ENCODE measurements around the gene RABGAP1L.
A peak's percentile ranks its signal among the peaks of the same experiment; 100 is the strongest.
"Not testable (repeated sequence)": the region's sequence is repeated elsewhere in the genome, so short reads cannot be mapped to it uniquely, and the experiment has no call there.

RABGAP1L gene

DNA sequence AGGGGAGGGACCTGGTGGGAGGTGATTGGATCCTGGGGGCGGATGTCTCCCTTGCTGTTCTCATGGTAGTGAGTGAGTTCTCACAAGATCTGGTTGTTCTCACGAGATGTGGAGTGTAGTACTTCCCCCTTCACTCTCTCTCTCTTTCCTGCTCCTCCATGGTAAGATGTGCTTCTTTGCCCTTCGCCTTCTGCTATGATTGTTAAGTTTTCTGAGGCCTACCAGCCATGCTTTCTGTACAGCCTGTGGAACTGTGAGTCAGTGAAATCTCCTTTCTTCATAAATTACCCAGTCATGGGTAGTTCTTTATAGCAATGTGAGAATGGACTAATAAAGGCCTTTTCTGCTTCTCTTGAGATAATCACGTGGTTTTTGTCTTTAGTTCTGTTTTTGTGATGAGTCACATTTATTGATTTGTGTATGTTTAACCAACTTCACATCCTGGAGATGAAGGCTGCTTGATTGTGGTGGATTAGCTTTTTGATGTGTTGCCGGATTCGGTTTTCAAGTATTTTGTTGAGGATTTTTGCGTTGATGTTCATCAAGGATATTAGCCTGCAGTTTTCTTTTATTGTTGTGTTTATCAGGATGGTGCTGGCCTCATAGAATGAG lies 45.5 kb downstream of the RABGAP1L start:
- no peak for DNase-seq

GRCh38 chr1:174206148-174206836 lies 47.0 kb downstream of the RABGAP1L start:
- DNase-seq, result no peak

DNA sequence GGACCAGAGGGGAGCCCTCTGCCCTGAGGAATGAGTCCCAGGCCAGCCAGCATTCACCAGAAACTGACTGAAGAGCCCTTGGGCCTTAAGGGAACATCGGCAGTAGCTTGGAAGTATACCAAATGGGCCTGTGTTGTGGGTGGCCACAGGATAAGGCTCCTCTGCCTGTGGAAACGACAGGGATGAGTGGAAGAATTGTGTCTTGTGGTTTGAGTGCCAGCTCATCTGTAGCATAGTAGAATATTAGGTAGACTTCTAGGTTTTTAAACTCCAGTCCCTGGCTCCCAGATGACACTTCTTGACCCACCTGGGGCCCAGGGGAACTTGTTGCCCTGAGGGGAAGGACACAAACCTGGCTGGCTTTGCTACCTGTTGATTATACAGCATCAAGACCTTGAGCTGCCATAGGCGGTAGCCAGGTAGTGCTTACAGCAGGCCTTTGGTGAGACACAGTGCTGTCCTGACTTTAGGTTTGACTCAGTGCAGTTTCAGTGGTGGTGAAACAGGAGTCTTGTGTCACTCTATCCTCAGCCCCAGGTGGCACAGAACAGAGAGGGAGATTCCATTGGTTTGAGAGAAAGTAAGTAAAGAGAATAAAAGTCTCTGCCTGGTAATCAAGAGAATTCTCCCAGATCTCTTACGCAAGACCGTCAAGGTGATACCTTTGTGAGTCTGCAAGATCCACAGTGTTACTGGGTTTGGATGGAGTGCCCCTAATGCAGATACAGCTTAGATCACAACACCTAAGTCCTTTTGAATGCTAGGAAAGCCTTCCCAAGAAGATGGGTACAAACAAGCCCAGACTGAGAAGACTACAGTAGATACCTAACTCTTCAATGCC lies 50.2 kb downstream of the RABGAP1L start:
- DNase-seq, result no peak

GRCh38 chr1:174211486-174211885 lies 52.2 kb downstream of the RABGAP1L start:
- DNase-seq, result no peak

DNA sequence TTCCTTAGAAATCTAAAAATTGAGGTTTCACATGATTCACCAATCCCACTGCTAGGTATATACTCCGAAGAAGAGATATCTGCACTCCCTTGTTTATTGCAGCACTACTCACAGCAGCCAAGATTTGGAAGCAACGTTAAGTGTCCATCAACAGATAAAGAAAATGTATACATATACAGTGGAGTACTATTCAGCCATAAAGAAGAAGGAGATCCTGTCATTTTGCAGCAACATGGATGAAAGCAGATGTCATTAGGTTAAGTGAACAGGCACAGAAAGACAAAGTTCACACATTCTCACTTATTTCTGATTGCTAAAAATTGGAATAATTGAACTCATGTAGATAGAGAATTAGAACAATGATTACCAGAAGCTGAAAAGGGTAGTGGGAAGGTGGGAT lies 56.4 kb downstream of the RABGAP1L start:
- no peak for DNase-seq

- no peak for DNase-seq
Observed at GRCh38 chr1:174217248-174217647, 57.9 kb downstream of the RABGAP1L start.

DNA sequence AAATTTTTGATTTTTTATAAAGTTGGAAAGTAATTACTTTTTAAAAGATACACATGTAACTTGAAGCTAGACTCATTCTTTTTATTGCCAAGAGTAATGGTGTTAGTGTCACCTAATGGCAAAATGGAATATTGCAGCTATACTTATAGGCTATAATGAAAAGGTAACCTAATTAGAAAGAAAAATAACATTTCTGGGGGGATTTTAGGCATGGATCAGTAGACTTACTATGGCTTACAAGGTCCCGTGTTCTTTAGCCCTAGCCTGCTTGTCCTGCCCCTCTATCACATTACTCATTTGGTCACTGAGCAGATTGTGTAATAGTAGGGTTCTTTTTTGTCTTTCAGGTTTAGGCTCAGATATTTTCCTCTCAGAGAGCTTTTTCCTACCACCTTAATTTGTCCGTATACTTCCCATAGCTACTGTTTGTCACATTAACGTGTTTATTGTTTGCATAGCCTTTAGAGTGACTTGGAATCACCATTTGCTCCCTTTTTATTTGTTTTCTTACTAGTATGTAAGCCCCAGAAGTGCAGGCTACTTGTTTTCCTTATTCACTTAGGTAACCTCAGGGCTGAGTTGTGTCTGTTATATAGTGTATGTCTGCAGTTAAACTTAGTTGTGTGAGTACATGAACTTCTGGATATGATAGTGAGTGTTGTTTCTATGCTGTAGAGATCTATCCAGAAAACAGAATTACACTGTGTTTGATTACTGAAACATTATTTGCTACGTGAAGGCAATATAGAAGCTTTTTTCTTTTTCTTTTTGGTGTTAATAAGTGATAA lies 58.7 kb downstream of the RABGAP1L start:
- peak; percentile 10 to 48 for DNase-seq

- DNase-seq, result no peak
Observed at GRCh38 chr1:174218983-174219382, 59.7 kb downstream of the RABGAP1L start.

GRCh38 chr1:174219606-174220370 lies 60.5 kb downstream of the RABGAP1L start:
- DNase-seq, result no peak

- DNase-seq, result no peak
Observed at GRCh38 chr1:174221681-174222080, 62.4 kb downstream of the RABGAP1L start.

DNA sequence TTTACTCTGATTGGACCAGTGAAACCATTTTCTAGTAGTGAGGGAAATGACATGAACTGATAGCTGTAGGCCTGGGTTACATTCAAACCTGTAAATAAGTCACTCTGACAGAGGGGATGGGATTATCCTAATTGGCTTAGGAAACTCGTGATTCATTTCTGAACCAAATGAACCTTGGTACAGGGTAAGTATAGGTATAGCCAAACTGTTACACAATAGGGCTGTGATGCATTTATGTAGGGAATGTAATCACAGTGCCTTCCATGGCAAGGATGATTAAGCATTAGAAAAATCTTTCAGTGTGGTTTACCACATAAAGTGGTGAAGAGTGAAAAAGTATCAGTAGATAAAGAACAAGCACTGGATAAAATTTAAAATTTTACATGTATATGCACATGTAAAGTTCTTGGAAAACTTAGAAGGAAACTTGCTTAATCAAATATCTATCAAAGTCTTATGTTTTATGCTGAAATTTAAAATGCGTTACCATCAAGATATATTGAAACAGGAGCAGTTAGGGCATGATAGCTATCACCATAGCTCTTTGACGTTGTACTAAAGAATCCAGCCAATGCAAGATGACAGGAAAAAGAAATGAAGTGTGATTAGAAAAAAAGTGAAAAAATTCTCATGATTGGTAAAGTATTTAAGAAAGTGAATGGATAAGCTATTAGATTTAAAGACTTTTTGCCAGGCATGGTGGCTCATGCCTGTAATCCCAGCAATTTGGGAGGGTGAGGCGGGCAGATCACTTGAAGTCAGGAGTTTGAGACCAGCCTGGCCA lies 63.0 kb downstream of the RABGAP1L start:
- no peak for DNase-seq

DNA sequence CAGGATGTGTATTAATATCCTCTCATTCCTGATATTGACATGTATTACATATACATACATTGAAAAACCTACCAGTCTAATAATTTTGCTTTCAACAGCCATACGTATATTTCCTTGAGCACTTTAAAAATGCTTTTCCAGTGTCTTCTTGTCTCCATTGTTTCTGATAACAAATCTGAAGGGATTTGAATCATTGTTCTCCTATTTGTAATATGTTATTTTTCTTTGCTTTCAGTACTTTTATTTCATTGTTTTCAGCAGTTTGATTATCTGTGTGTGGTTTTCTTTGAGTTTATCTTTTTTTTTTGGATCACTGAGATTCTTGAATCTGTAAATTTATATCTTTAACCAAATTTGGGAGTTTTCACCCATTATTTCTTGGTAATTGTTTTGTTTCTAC lies 65.3 kb downstream of the RABGAP1L start:
- DNase-seq, result no peak

GRCh38 chr1:174225499-174226204 lies 66.3 kb downstream of the RABGAP1L start:
- no peak for DNase-seq

DNA sequence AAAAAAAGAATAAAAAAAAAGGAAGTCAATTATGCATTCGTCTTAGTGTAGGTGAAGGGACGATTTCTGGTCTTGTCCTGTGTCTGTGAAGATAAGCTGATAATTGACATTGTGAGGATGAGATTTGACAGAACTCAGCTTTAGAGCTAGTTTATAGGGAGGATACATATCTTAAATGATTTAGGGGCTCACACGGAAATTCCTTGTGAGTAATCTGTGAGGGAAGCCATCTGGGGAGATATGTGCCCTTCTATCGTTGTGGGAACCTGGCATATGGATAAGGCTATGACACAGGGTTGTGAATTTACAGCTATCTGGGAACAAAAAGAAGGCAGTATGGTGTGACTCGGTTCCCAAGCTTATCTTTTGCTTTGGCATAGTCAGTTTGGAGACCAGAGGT lies 71.1 kb downstream of the RABGAP1L start:
- no peak for DNase-seq

DNA sequence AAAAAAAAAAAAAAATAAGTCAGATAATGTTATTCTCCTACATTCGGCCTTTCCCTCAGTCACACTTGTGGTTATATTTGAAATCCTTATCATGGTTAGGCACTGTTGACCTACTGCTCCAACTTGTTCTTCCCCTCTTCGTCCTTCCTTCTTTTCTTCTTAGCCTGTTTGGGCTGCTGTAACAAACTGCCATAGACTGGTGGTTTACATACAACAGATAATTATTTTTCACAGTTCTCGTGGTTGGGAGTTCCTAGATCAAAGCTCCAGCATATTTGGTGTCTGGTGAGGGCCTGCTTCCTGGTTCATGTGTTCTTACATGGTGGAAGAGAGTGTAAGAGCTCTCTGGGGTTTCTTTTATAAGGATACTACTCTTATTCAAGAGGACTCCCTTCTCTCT lies 73.4 kb downstream of the RABGAP1L start:
- no peak for DNase-seq

- not testable (repeated sequence) for DNase-seq
Observed at GRCh38 chr1:174238845-174239501, 79.7 kb downstream of the RABGAP1L start.

GRCh38 chr1:174239541-174239940 lies 80.2 kb downstream of the RABGAP1L start:
- DNase-seq, result no peak

- DNase-seq, result no peak
Observed at GRCh38 chr1:174242856-174243255, 83.5 kb downstream of the RABGAP1L start.

GRCh38 chr1:174243451-174244000 lies 84.2 kb downstream of the RABGAP1L start:
- no peak for DNase-seq

- no peak for DNase-seq
Observed at GRCh38 chr1:174244017-174244416, 84.7 kb downstream of the RABGAP1L start.
